Endothelial cell of umbilical vein (primary cell): ENCODE data around the gene RTN4IP1. TPM values are rescaled to one million over a fixed set of nuclear protein-coding genes. Genes with fewer than 3 reads are reported as not detected.

Experiments
- BruUV-seq: library from RNA; stranded (reverse); fragments of 400-500 nt; replicated peaks from 2 replicates; lab custom pipeline; 2021; lab: Mats Ljungman, UMichigan
- CTCF ChIA-PET: fragments of 300-600, 350-600 bp; sonication (Branson Sonifier 250); formaldehyde crosslinking; loops from one replicate; lab custom pipeline; 2021; ENCODE audit warnings: antibody characterized with exemption, inconsistent platforms; lab: Charles Lee
- POLR2A ChIA-PET: fragments of 300-600, 350-600 bp; sonication (Branson Sonifier 250); formaldehyde crosslinking; loops from one replicate; lab custom pipeline; 2021; ENCODE audit warnings: antibody characterized with exemption, inconsistent platforms; lab: Charles Lee
- DNase-seq: peaks from one replicate; pipeline ENCODE4 v3.0.0-alpha.2; 2011; ENCODE audit warnings: low read depth, low spot score
- FAIRE-seq: peaks from 2 replicates; lab custom pipeline; 2011; peaks lifted over from hg19 to GRCh38; lab: Jason Lieb, UNC
- H2AFZ ChIP-seq: 2 replicates; pipeline ENCODE4 v1.6.0; 2012; ENCODE audit warnings: low read depth, low read length, control low read depth, inconsistent platforms
- H3K27ac ChIP-seq: 2 replicates; pipeline ENCODE4 v1.5.1; 2011; ENCODE audit warnings: low read depth, mild to moderate bottlenecking, control low read depth, low read length, moderate library complexity; ENCODE audit not compliant: insufficient read depth
- H3K27me3 ChIP-seq, 2 experiments: 2 replicates each; pipeline versions ENCODE4 v1.6.0 to v1.6.1; 2011; ENCODE audit warnings: low read length in 2 of 2, mixed read lengths in 1 of 2; ENCODE audit not compliant: control insufficient read depth in 2 of 2, insufficient read depth in 2 of 2
- H3K36me3 ChIP-seq, 2 experiments: 2 replicates in 1 of 2; 3 replicates in 1 of 2; pipeline ENCODE4 v1.5.1; 2011; ENCODE audit warnings: low read length in 2 of 2, mild to moderate bottlenecking in 1 of 2, moderate library complexity in 1 of 2; ENCODE audit not compliant: control insufficient read depth in 2 of 2, insufficient read depth in 2 of 2; ENCODE audit errors: extremely low read depth in 1 of 2
- H3K4me1 ChIP-seq: 3 replicates; pipeline ENCODE4 v1.5.1; 2011; ENCODE audit warnings: mild to moderate bottlenecking, low read length; ENCODE audit not compliant: control insufficient read depth, insufficient read depth; ENCODE audit errors: extremely low read depth
- H3K4me2 ChIP-seq: 2 replicates; pipeline ENCODE4 v1.6.1; 2011; ENCODE audit warnings: low read length, control low read depth, mixed read lengths; ENCODE audit not compliant: insufficient read depth
- H3K4me3 ChIP-seq, 3 experiments: fragments of 200-600 bp in 1 of 3; sonication (generic), shearing (Covaris generic) in 1 of 3; replicated peaks in 1 of 3; 2 replicates each; pipeline ENCODE4 v1.5.1; 2011 to 2016; ENCODE audit warnings: control low read depth in 3 of 3, low read length in 3 of 3, mild to moderate bottlenecking in 2 of 3, inconsistent platforms in 1 of 3, low read depth in 1 of 3, moderate library complexity in 1 of 3; ENCODE audit not compliant: insufficient read depth in 1 of 3
- H3K79me2 ChIP-seq: 2 replicates; pipeline ENCODE4 v1.6.0; 2012; ENCODE audit warnings: low read length, inconsistent platforms; ENCODE audit not compliant: control insufficient read depth, insufficient read depth
- H3K9ac ChIP-seq: replicated peaks from 2 replicates; pipeline ENCODE3; 2011; ENCODE audit warnings: low read length, control low read depth; ENCODE audit not compliant: insufficient read depth; ENCODE audit errors: extremely low read depth
- H3K9me1 ChIP-seq: replicated peaks from 3 replicates; pipeline ENCODE4 v1.6.0; 2011; ENCODE audit warnings: mild to moderate bottlenecking, low read length; ENCODE audit not compliant: control insufficient read depth, insufficient read depth; ENCODE audit errors: extremely low read depth
- H3K9me3 ChIP-seq: replicated peaks from 2 replicates; pipeline ENCODE4 v1.5.1; 2012; ENCODE audit warnings: low read length, inconsistent platforms; ENCODE audit not compliant: control insufficient read depth, insufficient read depth
- H4K20me1 ChIP-seq: replicated peaks from 2 replicates; pipeline ENCODE3; 2011; ENCODE audit warnings: mild to moderate bottlenecking, low read length; ENCODE audit not compliant: control insufficient read depth, insufficient read depth; ENCODE audit errors: extremely low read depth
- EZH2 ChIP-seq: IDR thresholded peaks from 2 replicates; pipeline ENCODE4 v1.6.1; 2012; ENCODE audit warnings: borderline replicate concordance, low read depth, mild to moderate bottlenecking, moderate library complexity, low read length, inconsistent platforms; ENCODE audit not compliant: severe bottlenecking
- FOS ChIP-seq: IDR thresholded peaks from 2 replicates; pipeline ENCODE4 v1.6.1; 2011; ENCODE audit warnings: mild to moderate bottlenecking, low read length, moderate library complexity, borderline replicate concordance; ENCODE audit not compliant: insufficient read depth
- GATA2 ChIP-seq: IDR thresholded peaks from 2 replicates; pipeline ENCODE4 v1.7.0; 2011; ENCODE audit warnings: low read depth, mild to moderate bottlenecking, moderate library complexity, mixed read lengths, low read length; ENCODE audit not compliant: insufficient read length, insufficient read depth
- JUN ChIP-seq: IDR thresholded peaks from 2 replicates; pipeline ENCODE4 v1.6.1; 2011; ENCODE audit warnings: borderline replicate concordance, low read depth; ENCODE audit not compliant: insufficient read length, insufficient read depth
- MYC ChIP-seq: IDR thresholded peaks from one replicate; pipeline ENCODE4 v1.6.1; 2011; ENCODE audit warnings: mild to moderate bottlenecking, low read depth, low read length
- POLR2A ChIP-seq: IDR thresholded peaks from 2 replicates; pipeline ENCODE4 v1.6.1; 2012; ENCODE audit warnings: low read depth, mild to moderate bottlenecking, control low read depth, low read length
- POLR2AphosphoS5 ChIP-seq: IDR thresholded peaks from 2 replicates; pipeline ENCODE4 v1.6.1; 2012; ENCODE audit warnings: low read depth, mild to moderate bottlenecking, control low read depth, low read length, moderate library complexity; ENCODE audit not compliant: insufficient read depth
- dilution Hi-C: fragments of 300-500 bp; cut with MboI; formaldehyde crosslinking; loops from one replicate; pipeline ENCODE4 v1.15.0; 2019; ENCODE audit warnings: low sequenced_read_pairs; ENCODE audit not compliant: extremely low pct_ligation_motif_present
- intact Hi-C: fragments of 100-400 bp; cut with micrococcal nuclease; formaldehyde crosslinking; loops from one replicate; pipeline ENCODE4 v1.10.0; 2022
- polyA plus RNA-seq, 4 experiments: library from polyadenylated mRNA; depleted of rRNA in 3 of 4; stranded (reverse) in 3 of 4; unstranded in 1 of 4; fragments of >200 nt; gene quantifications; 2 replicates each; pipeline versions ENCODE4 v1.2.1 to v1.2.3, GENCODE V29; 2011 to 2012; ENCODE audit warnings: missing spikeins in 1 of 4
- total RNA-seq: library from RNA; stranded (reverse); gene quantifications from 2 replicates; pipeline ENCODE4 v1.2.3, GENCODE V29; 2021
- TF ChIP-seq, protein P1 (sequence below): IDR thresholded peaks from 2 replicates; pipeline ENCODE4 v1.6.1; 2011; ENCODE audit not compliant: insufficient read depth, insufficient read length
- TF ChIP-seq, protein P2 (sequence below), 2 donors: IDR thresholded peaks; 1 replicate in 1 of 2; 2 replicates in 1 of 2; pipeline ENCODE4 v1.5.1; 2011; ENCODE audit warnings: low read length in 2 of 2, mild to moderate bottlenecking in 2 of 2, moderate library complexity in 2 of 2, control low read depth in 1 of 2, inconsistent platforms in 1 of 2, low read depth in 1 of 2; ENCODE audit not compliant: insufficient read depth in 1 of 2; ENCODE audit errors: extremely low read depth in 1 of 2

The RTN4IP1 gene
- total and polyA plus RNA-seq, 2 donors (not counting 3 experiments of a cell fraction or from before 2014, with no cell fraction given), result 3.9 to 5.4 TPM

DNA sequence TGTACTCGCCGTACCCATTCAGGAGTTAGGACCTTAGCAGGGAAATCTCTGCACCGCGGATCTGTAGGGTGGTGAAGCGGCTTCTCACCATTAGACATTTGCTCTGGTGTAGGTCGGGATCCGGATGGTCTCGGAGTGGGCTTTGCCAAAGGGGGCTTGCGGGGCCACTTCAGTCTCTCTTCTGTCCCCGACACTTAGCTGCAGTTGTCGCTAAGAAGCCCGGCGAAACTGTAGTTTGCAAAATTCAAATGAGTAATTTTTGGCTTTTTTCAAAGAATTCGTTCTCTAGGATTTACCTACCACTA, 513 bp upstream of the RTN4IP1 start:
- intact Hi-C loops (loop anchor here (1.0 to 5.0 kb wide), 2 partner anchors 9 to 118 kb away; no protein-coding TSS in a partner anchor), dilution Hi-C loops (no loop called here)
- FAIRE-seq (no peak), DNase-seq (no peak)
- H3K27me3 ChIP-seq, result no peaks in the 10 kb centered on the region
- TSS peak; percentile 66 for BruUV-seq
- H4K20me1 ChIP-seq, result no peaks in the 10 kb centered on the region
- H3K9ac ChIP-seq, result peak overlapping the region; percentile 91
- H3K4me1 ChIP-seq, result peaks cover 6% of the 10 kb centered on the region
- no peaks in the 10 kb centered on the region for H3K36me3 ChIP-seq
- peak overlapping the region; percentile 63 for H3K27ac ChIP-seq
- TF ChIP-seq EZH2 (no peak), JUN (no peak), POLR2A (no peak), POLR2AphosphoS5 (no peak)
- POLR2A ChIA-PET, result no interaction called here
- no peaks in the 10 kb centered on the region for H3K9me3 ChIP-seq
- CTCF ChIA-PET, result no interaction called here
- peaks cover 31% of the 10 kb centered on the region for H3K79me2 ChIP-seq
- H2AFZ ChIP-seq, result peak overlapping the region; percentile 89
- peak overlapping the region; percentile 86 for H3K4me2 ChIP-seq
- H3K4me3 ChIP-seq, result peak overlapping the region; percentile 71 to 84 (median 80)
- no peaks in the 10 kb centered on the region for H3K9me1 ChIP-seq

DNA sequence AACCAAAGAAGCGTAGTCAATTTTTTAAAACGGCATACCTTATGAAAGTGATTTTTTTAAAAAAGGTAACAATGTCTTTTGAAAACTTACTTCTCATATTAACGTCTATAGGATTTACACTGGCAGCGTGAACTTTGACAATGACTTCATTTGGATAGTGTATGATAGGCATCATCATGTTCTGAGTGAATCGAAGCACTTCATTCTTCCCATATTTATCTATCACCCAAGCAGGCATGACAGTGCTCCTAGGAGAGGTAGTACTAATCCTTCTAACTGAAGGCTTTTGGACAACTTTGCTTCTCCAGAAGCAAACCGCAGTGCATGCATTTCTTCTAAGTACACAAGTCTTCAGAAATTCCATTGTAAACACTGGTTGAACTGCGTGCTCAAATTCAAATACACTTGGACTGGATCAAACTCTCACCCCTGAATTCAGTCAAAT, 618 bp downstream of the RTN4IP1 start:
- peaks cover 6% of the 10 kb centered on the region for H3K4me1 ChIP-seq
- peaks cover 26% of the 10 kb centered on the region for H3K79me2 ChIP-seq
- no peaks in the 10 kb centered on the region for H3K36me3 ChIP-seq
- FAIRE-seq (peak; percentile 75), DNase-seq (no peak)
- H3K9me3 ChIP-seq, result no peaks in the 10 kb centered on the region
- H3K4me3 ChIP-seq, result peak overlapping the region; percentile 71 to 84 (median 80)
- no peaks in the 10 kb centered on the region for H3K9me1 ChIP-seq
- POLR2A ChIA-PET, result no interaction called here
- dilution Hi-C loops, result no loop called here
- H3K9ac ChIP-seq, result peak overlapping the region; percentile 91
- H3K4me2 ChIP-seq, result peak overlapping the region; percentile 86
- H4K20me1 ChIP-seq, result no peaks in the 10 kb centered on the region
- peak overlapping the region; percentile 89 for H2AFZ ChIP-seq
- CTCF ChIA-PET, result interaction anchor here (1.0 to 1.5 kb wide), 2 partner anchors 9 to 21 kb away, joined by 3 read pairs; no protein-coding TSS in a partner anchor
- peak overlapping the region; percentile 63 for H3K27ac ChIP-seq
- TF ChIP-seq FOS (no peak), MYC (no peak), JUN (no peak), GATA2 (no peak), EZH2 (no peak), POLR2A (no peak), POLR2AphosphoS5 (no peak)
- TF ChIP-seq, protein P1, sequence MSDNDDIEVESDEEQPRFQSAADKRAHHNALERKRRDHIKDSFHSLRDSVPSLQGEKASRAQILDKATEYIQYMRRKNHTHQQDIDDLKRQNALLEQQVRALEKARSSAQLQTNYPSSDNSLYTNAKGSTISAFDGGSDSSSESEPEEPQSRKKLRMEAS, result no peak
- TF ChIP-seq, protein P2, sequence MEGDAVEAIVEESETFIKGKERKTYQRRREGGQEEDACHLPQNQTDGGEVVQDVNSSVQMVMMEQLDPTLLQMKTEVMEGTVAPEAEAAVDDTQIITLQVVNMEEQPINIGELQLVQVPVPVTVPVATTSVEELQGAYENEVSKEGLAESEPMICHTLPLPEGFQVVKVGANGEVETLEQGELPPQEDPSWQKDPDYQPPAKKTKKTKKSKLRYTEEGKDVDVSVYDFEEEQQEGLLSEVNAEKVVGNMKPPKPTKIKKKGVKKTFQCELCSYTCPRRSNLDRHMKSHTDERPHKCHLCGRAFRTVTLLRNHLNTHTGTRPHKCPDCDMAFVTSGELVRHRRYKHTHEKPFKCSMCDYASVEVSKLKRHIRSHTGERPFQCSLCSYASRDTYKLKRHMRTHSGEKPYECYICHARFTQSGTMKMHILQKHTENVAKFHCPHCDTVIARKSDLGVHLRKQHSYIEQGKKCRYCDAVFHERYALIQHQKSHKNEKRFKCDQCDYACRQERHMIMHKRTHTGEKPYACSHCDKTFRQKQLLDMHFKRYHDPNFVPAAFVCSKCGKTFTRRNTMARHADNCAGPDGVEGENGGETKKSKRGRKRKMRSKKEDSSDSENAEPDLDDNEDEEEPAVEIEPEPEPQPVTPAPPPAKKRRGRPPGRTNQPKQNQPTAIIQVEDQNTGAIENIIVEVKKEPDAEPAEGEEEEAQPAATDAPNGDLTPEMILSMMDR (IDR thresholded peaks at IDR 0.05; ENCODE audit: extremely low read depth in 1 of 2, insufficient read depth in 1 of 2, low read depth in 1 of 2, low read length in 2 of 2), result no peak
- H3K27me3 ChIP-seq, result no peaks in the 10 kb centered on the region
- TSS peak; percentile 85 for BruUV-seq
- intact Hi-C loops, result loop anchor here (1.0 to 5.0 kb wide), 2 partner anchors 7 to 116 kb away; no protein-coding TSS in a partner anchor
